Stimulated activated CD4-positive, alpha-beta T cell treated with anti-CD3 and anti-CD28 coated beads, Interleukin-2, amount 100 ng/mL, for 24 hours (primary cell): ENCODE data around the gene THAP5.
"Not testable (repeated sequence)": the region's sequence is repeated elsewhere in the genome, so short reads cannot be mapped to it uniquely, and the experiment has no call there.

ENCODE experiments used
- DNase-seq, 2 donors: peaks; one replicate each; pipeline ENCODE4 v3.0.0-alpha.2; 2020

THAP5 gene

DNA sequence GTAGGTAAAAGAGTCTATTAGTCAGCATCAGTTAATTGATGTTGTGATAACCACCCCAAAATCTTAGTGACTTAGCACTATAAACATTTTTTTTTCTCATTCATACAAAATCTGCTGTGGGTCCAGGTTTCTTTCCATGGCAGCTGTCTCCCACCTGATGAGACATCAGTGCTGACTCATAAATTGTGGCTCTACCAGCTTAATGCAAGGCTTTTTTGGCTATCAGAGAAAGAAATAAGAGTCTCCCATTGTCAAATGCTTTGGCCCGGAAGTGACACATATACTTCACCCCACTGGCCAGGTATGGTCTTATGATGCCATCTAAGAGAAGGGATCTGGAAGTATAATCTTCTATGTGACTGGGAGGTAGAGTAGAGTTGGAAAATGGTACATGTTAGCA is 14.7 kb upstream of the THAP5 start:
- no peak for DNase-seq

- DNase-seq, result no peak
These were observed 12.4 kb upstream of the THAP5 start for GRCh38 chr7:108581655-108582491.

DNA sequence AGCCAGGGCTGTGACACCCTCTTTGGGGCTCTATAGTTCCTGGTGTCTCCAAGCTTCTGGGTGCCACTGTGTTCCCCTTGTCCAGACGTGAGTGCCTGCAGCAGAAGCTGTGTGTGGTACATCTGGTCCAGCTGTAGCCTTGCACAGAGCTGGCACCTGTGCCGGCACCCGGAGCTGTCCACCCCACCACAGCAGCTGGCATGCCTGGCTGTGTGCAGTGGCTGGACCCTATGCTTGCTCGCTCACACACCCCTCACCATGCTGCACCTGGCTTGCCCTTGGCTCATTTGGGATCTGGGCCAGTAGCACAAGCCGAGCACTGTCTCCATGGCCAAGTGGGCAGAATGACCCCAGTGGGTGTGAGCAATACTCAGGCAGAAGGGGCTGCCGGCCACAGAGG is 10.8 kb upstream of the THAP5 start:
- DNase-seq, result no peak

- DNase-seq, result no peak
These were observed 9.4 kb upstream of the THAP5 start for GRCh38 chr7:108578937-108579336.

DNA sequence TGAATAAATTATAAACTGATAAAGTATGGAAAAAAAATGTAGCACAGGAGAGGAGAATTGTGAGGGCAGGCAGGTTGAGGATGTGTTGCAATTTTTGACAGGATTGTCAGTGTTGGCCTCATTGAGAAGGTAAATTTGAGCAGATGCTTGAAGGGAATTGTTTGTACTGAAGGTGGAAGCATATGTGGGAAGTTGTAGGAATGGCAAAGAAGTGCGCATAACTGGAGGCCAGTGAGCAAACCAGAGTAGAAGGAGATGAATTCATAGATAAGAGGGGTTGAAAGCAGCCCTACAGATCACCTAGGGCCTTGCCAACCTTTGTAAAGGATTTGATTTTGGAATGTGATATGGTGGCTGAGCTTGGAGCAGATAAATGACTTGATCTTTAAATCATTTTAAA is 6.6 kb upstream of the THAP5 start:
- no peak for DNase-seq

DNA sequence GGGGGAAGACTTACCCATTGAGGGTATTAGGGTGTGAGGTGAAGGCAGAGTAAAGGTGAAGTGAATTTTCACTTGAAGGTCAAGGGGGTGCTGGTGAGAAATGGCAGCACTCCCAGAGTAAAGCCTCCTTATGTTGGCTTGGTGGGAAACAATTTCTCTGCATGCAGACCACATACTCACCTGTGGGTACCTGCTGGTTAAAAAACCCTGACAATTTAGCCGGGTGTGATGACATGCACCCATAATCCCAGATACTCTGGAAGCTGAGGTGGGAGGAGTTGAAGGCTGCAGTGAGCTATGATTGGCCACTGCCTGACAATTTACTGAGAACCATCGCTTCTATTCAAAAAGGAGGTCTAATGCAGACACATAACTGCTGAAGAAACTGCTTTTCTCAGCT is 5.7 kb upstream of the THAP5 start:
- DNase-seq, result no peak

DNA sequence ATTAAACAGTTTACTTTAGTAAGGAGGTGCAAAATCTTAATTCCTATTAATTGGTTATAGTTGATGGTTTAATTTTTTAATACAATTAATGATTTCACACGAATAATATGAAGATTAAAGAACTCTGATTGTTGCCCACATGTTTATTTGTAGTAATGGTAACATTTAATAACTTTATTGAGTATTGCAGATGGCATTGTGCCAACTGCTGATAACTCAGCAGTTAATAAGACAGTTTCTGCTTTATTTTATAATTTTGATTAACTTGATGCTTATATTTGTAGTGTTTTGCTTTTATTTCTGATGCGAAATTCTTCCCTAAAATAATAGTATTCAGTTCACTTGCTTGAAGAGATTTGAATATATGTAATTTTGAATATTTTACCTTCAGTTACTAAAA is 3.0 kb upstream of the THAP5 start:
- DNase-seq, result no peak

DNA sequence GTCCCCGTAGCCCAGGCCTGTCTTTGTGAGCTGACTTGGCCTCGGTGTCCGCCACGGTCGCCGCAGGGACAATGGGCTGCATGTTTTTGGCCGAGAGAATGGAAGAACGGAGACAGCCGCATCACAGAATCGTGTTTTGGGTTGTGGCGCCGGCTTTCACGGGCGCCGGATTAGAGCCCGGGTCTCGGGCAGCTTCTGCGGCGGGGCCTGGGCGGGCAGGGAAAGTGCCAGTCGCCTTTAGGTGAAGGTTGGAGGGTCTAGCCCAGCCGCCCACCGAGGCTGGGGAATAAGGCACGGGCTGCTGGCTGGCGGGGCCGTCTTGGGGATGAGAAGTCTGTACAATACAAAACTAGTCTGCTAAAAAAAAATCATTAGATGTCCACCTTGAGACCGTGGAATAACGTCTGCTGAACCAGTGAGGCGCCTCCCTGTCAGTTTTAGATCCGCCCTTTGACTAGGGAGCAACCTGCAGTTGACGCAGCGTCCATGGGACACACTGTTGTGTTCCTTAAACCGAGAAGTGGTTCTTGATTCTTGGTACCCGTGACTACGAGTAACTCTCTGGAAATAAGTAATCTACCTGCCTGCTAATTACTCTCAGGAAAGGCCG is 745 bp upstream of the THAP5 start:
- DNase-seq, result peak; percentile 39 to 50

GRCh38 chr7:108568801-108569380 is 615 bp downstream of the THAP5 start:
- DNase-seq, result no peak

DNA sequence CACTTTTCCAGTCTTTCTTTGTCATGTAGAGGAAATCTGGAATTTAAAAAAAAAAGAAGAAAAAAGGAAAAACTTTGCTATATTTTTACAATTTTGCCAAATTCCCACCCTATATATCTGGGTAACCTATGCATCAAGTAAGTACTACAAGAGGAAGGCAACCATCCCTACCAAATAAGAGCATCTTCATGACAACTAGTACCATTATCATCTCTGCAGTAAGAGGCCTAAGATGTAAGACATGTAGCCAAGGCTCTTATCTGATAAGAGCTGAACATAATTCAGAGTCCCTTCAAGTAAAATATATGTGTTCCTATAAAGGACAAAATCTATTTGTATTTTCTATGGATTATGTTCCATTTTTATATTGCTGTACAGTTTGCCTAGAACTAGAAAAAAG is 3.5 kb downstream of the THAP5 start:
- no peak for DNase-seq

DNA sequence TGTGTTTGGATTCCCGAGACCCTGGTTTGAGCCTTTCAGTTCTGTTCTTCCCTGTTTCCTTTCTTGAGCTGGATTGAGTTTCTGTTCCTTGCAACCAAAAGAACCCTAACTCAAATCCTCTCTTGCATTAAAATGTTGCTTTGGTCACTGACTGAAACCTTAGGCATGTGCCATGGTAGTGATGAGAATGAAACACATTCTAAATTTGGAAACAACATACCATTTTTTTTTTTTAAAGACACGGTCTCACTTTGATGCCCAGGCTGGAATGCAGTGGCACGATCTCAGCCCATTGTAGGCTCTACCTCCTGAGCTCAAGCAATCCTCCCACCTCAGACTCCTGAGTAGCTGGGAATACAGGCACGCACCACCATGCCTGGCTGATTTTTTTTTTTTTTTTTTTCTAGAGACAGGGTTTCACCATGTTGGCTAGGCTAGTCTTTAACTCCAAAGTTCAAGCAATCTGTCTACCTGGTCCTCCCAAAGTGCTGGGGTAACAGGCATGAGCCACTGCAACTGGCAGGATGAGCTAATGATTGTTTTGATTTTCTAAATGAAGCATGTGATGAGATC is 8.4 kb downstream of the THAP5 start:
- no peak for DNase-seq

GRCh38 chr7:108559253-108559652 is 10.3 kb downstream of the THAP5 start:
- DNase-seq, result no peak

- no peak for DNase-seq
These were observed 11.9 kb downstream of the THAP5 start for GRCh38 chr7:108557617-108558016.

- DNase-seq, result no peak
These were observed 12.3 kb downstream of the THAP5 start for GRCh38 chr7:108557191-108557590.

DNA sequence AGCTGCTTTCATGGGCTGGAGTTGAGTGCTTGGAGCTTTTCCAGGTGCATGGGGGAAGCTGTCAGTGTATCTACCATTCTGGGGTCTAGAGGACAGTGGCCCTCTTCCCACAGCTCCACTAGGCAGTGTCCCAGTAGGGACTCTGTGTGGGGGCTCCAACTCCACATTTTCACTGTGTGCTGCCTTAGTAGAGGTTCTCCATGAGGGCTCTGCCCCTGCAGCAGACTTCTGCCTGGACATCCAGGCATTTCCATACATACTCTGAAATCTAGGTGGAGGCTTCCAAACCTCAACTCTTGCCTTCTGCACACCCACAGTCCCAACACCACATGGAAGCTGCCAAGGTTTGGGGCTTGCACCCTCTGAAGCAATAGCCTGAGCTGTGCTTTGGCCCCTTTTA is 12.8 kb downstream of the THAP5 start:
- DNase-seq, result not testable (repeated sequence)

DNA sequence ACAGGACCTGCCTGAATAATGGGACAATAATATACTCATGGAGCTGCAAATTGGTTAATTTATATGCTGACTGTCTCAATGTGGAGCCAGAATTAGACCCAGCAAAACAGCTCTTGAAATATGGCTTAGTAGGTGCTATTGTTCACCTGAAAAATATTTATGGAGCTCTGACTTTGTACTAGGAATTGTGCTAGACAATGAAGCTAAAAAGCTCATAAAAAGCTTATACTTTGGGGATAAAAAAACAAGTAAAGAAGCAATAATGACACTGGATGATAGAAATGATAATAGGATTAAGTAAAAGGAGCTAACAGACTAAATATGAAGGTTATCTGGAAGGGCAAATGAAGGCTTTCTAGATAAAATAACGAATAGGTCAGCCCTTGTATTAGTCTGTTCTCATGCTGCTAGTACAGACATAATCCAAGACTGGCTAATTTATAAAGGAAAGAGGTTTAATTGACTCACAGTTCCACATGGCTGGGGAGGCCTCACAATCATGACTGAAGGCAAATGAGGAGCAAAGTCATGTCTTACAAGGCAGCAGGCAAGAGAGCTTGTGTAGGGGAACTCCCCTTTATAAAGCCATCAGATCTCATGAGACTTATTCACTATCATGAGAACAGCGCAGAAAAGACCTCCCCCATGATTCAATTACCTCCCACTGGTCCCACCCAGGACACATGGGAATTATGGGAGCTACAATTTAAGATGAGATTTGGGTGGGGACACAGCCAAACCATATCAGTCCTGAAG is 21.2 kb downstream of the THAP5 start:
- not testable (repeated sequence) for DNase-seq

DNA sequence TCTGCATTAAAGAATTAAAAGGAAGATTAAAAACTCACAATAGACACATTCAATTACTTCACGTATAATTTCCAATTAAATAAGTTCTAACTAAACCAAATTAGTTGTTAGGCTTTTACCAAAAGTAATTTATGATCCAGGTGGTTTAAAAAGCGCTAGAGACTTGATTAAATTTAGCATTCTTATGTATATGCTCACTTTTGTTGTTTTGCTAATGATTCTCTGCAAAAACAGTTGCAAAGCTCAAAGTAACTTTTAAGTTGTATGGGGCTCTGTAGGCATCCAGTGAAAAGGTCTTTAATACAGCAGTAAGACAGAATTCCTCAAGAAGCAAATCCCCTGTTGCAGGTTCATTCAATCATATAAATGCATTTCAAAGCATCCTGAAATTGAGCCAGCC is 28.0 kb downstream of the THAP5 start:
- no peak for DNase-seq

DNA sequence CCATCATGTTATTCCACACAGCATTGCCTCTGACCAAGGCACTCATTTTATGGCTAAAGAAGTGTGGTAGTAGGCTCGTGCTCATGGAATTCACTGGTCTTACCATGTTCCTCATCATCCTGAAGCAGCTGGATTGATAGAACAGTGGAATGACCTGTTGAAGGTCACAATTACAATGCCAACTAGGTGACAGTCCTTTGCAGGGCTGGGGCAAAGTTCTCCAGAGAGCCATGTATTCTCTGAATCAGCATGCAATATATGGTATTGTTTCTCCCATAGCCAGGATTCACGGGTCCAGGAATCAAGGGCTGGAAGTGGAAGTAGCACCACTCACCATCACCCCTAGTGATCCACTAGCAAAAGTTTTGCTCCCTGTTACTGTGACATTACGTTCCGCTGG is 30.8 kb downstream of the THAP5 start:
- DNase-seq, result not testable (repeated sequence)

DNA sequence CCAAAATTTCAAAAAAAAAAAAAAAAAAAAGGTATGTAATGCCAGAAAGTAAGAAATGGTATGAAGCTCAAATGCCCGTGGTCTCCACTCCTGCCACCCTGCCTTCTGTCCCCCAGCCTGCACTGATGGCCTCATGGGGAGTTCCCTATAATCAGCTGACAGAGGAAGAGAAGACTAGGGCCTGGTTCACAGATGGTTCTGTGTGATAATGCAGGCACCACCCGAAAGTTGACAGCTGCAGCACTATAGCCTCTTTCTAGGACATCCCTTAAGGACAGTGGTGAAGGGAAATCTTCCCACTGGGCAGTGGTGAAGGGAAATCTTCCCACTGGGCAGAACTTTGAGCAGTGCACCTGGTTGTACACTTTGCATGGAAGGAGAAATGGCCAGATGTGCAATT is 31.3 kb downstream of the THAP5 start:
- not testable (repeated sequence) for DNase-seq

- no peak for DNase-seq
These were observed 32.3 kb downstream of the THAP5 start for GRCh38 chr7:108537229-108537628.

DNA sequence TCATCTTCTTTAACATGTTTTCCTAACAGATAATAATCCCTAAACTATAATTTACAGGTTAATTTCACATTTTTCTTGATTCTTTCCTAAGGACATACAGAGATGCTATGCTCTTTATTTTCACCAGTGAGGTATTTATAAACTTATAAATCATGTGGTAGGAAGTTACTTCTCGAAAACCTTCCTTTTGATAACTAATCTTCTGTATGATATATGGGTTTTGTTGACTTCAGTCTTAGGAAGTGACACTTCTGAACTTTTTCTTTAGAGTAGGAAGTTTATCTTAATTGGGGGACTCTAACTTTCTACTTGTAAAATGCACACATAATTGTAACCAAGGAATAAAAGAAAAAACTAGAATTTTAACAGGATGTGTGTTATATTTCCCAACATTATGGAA is 33.8 kb downstream of the THAP5 start:
- no peak for DNase-seq

DNA sequence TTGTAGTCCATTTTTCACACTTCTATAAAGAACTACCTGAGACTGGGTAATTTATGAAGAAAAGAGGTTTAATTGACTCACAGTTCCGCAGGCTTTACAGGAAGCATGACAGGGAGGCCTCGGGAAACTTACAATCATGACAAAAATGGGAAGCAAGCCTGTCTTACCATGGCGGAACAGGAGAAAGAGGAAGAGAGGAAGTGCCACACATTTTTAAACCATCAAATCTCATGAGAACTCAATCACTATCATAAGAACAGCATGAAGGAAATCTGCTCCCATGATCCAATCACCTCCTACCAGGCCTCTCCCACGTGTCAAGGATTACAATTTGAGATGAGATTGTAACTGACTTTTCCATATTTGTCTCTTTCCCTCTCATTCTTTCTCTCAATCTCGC is 34.2 kb downstream of the THAP5 start:
- no peak for DNase-seq

DNA sequence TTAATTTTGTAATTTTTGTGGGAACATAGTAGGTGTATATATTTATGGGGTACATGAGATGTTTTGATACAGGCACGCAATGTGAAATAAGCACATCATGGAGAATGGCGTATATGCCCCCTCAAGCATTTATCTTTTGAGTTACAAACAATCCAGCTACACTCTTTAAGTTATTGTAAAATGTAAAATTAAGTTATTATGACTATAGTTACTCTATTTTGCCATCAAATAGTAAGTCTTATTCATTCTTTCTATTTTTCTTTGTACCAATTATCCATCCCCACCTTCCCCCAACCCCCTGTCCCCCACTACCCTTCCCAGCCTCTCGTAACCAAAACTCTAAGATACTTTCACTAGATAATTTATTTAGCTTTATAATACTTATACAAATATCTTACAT is 35.8 kb downstream of the THAP5 start:
- no peak for DNase-seq
